ENCODE results near the gene FGFBP2. TPM values are rescaled to one million over a fixed set of nuclear protein-coding genes. Genes with fewer than 3 reads are reported as not detected.

The FGFBP2 gene
- total and polyA plus RNA-seq, 7 donors = 1.8 to 17.1 (median 3.9) TPM

GRCh38 chr4:15938182-15938581 lies 24.8 kb downstream of the FGFBP2 start:
- Histone ChIP-seq H3K9me3 (no peaks in the 10 kb centered on the region), H3K36me3 (no peaks in the 10 kb centered on the region), H3K27me3 (peaks cover 0 to 3% (median 0%) of the 10 kb centered on the region in 3 donors), H3K4me1 (no peaks in the 10 kb centered on the region), H3K27ac (no peak overlapping the region), H3K4me3 (no peak overlapping the region)
- WGBS, 2 donors = 8 to 51% methylated on average over 8 of the region's 8 CpGs
- TF ChIP-seq, protein P1, sequence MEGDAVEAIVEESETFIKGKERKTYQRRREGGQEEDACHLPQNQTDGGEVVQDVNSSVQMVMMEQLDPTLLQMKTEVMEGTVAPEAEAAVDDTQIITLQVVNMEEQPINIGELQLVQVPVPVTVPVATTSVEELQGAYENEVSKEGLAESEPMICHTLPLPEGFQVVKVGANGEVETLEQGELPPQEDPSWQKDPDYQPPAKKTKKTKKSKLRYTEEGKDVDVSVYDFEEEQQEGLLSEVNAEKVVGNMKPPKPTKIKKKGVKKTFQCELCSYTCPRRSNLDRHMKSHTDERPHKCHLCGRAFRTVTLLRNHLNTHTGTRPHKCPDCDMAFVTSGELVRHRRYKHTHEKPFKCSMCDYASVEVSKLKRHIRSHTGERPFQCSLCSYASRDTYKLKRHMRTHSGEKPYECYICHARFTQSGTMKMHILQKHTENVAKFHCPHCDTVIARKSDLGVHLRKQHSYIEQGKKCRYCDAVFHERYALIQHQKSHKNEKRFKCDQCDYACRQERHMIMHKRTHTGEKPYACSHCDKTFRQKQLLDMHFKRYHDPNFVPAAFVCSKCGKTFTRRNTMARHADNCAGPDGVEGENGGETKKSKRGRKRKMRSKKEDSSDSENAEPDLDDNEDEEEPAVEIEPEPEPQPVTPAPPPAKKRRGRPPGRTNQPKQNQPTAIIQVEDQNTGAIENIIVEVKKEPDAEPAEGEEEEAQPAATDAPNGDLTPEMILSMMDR (IDR thresholded peaks at IDR 0.05) = no peak
- peak in 1 of 2 donors; percentile 47 for TF ChIP-seq POLR2A (IDR thresholded peaks at IDR 0.05)
- TF ChIP-seq EP300 (IDR thresholded peaks at IDR 0.05) = no peak
- DNase-seq = no peak
- intact Hi-C loops (cut with DNase I) = no loop called here

- DNase-seq = no peak
- intact Hi-C loops (cut with DNase I) = no loop called here
- no peaks in the 10 kb centered on the region for H3K9me3 ChIP-seq
- no peaks in the 10 kb centered on the region for H3K36me3 ChIP-seq
- peaks cover 0 to 3% (median 0%) of the 10 kb centered on the region in 3 donors for H3K27me3 ChIP-seq
- no peak overlapping the region for H3K27ac ChIP-seq
- H3K4me3 ChIP-seq = no peak overlapping the region
- TF ChIP-seq EP300 (IDR thresholded peaks at IDR 0.05) (no peak), POLR2AphosphoS5 (IDR thresholded peaks at IDR 0.05) (no peak)
- no peaks in the 10 kb centered on the region for H3K4me1 ChIP-seq
- 33 to 63% methylated on average over 4 of the region's 4 CpGs for WGBS, 2 donors
These were observed 26.5 kb downstream of the FGFBP2 start for GRCh38 chr4:15936495-15936894.

- TF ChIP-seq, protein P1 (IDR thresholded peaks at IDR 0.05) = no peak
- TF ChIP-seq POLR2A (IDR thresholded peaks at IDR 0.05) (no peak), EP300 (IDR thresholded peaks at IDR 0.05) (no peak), POLR2AphosphoS5 (IDR thresholded peaks at IDR 0.05) (no peak)
- DNase-seq = no peak
- Histone ChIP-seq H3K27me3 (peaks cover 0 to 3% (median 0%) of the 10 kb centered on the region in 3 donors), H3K36me3 (no peaks in the 10 kb centered on the region), H3K4me1 (no peaks in the 10 kb centered on the region), H3K27ac (no peak overlapping the region), H3K4me3 (no peak overlapping the region), H3K9me3 (no peaks in the 10 kb centered on the region)
- WGBS, 2 donors = 85 to 89% methylated on average over 10 of the region's 10 CpGs
- intact Hi-C loops (cut with DNase I) = no loop called here
These were observed 27.2 kb downstream of the FGFBP2 start for GRCh38 chr4:15935504-15936402.

GRCh38 chr4:15934259-15934658 lies 28.7 kb downstream of the FGFBP2 start:
- 89 to 92% methylated on average over 3 of the region's 3 CpGs for WGBS, 2 donors
- intact Hi-C loops (cut with DNase I) = no loop called here
- Histone ChIP-seq H3K4me3 (no peak overlapping the region), H3K4me1 (no peaks in the 10 kb centered on the region), H3K27ac (no peak overlapping the region), H3K27me3 (peaks cover 0 to 3% (median 0%) of the 10 kb centered on the region in 3 donors), H3K36me3 (no peaks in the 10 kb centered on the region), H3K9me3 (no peaks in the 10 kb centered on the region)
- DNase-seq = no peak
- TF ChIP-seq EP300 (IDR thresholded peaks at IDR 0.05) (no peak), POLR2A (IDR thresholded peaks at IDR 0.05) (no peak), POLR2AphosphoS5 (IDR thresholded peaks at IDR 0.05) (no peak)
- TF ChIP-seq, protein P1 (IDR thresholded peaks at IDR 0.05) = no peak

DNA sequence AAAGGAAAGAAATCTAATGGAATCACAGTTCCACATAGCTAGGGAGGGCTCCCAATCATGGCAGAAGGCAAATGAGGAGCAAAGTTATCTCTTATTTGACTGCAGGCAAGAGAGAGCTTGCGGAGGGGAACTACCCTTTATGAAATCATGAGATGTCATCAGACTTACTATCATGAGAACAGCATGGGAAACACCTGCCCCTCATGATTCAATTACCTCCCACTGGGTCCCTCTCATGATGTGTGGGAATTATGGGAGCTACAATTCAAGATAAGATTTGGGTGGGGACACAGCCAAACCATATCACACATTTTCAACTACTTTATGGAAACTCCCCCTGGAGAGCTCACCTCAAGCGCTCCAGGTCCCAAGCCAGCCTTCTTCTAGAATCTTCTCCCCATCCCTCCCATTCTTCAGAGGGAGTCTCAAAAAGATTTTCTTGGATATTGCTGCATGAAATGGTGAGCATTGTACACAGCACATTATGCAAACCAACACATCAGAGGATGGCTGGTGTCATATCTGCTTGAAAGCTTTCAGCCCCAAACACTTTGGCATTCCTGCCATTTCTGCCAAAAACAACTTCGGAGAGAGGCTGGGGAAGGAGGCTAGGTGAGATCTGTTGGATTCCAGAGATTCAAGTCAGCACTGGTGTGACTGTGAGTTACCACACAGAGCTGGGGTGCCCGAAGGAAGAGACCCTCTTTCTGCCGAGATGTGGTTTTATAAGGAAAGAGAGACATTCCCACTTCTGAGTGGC lies 31.3 kb downstream of the FGFBP2 start:
- Histone ChIP-seq H3K36me3 (no peaks in the 10 kb centered on the region), H3K4me3 (no peak overlapping the region), H3K27ac (no peak overlapping the region), H3K9me3 (no peaks in the 10 kb centered on the region), H3K27me3 (no peaks in the 10 kb centered on the region), H3K4me1 (no peaks in the 10 kb centered on the region)
- no peak for DNase-seq
- TF ChIP-seq POLR2A (IDR thresholded peaks at IDR 0.05) (no peak), POLR2AphosphoS5 (IDR thresholded peaks at IDR 0.05) (no peak), EP300 (IDR thresholded peaks at IDR 0.05) (no peak)
- TF ChIP-seq, protein P1 (IDR thresholded peaks at IDR 0.05) = no peak
- 96 to 97% methylated on average over 5 of the region's 5 CpGs for WGBS, 2 donors
- intact Hi-C loops (cut with DNase I) = no loop called here
